ENCODE results near the gene JARID2. TPM values are rescaled to one million over a fixed set of nuclear protein-coding genes. Genes with fewer than 3 reads are reported as not detected.

JARID2 gene
- total and polyA plus RNA-seq, 12 donors, result 2.3 to 11.6 (median 8.7) TPM

GRCh38 chr6:15338476-15338875 lies 92.6 kb downstream of the JARID2 start:
- DNase-seq, result no peak
- WGBS, 2 donors, result 90 to 95% methylated on average over 1 of the region's 1 CpG
- TF ChIP-seq CTCF (IDR thresholded peaks at IDR 0.05), result no peak
- Histone ChIP-seq H3K36me3 (no peaks in the 10 kb centered on the region), H3K4me1 (peaks cover 0 to 73% (median 19%) of the 10 kb centered on the region in 9 donors), H3K4me3 (no peak overlapping the region), H3K27ac (no peak overlapping the region), H3K27me3 (no peaks in the 10 kb centered on the region), H3K9me3 (no peaks in the 10 kb centered on the region)
- ATAC-seq, result no peak
- intact Hi-C loops (cut with DNase I), result no loop called here

- 96 to 99% methylated on average over 4 of the region's 4 CpGs for WGBS, 2 donors
- Histone ChIP-seq H3K27me3 (no peaks in the 10 kb centered on the region), H3K27ac (no peak overlapping the region), H3K4me1 (peaks cover 0 to 75% (median 25%) of the 10 kb centered on the region in 9 donors), H3K4me3 (no peak overlapping the region), H3K36me3 (no peaks in the 10 kb centered on the region), H3K9me3 (no peaks in the 10 kb centered on the region)
- intact Hi-C loops (cut with DNase I), result no loop called here
- DNase-seq, result no peak
- no peak for TF ChIP-seq CTCF (IDR thresholded peaks at IDR 0.05)
- ATAC-seq, result no peak
Measured at GRCh38 chr6:15339081-15339480, 93.2 kb downstream of the JARID2 start.

- WGBS, 2 donors, result 95 to 96% methylated on average over 3 of the region's 3 CpGs
Measured at GRCh38 chr6:15340105-15340601, 94.3 kb downstream of the JARID2 start.

GRCh38 chr6:15340775-15341174 lies 94.9 kb downstream of the JARID2 start:
- Histone ChIP-seq H3K4me1 (peaks cover 0 to 85% (median 37%) of the 10 kb centered on the region in 9 donors), H3K36me3 (no peaks in the 10 kb centered on the region), H3K4me3 (no peak overlapping the region), H3K27ac (no peak overlapping the region), H3K9me3 (no peaks in the 10 kb centered on the region), H3K27me3 (no peaks in the 10 kb centered on the region)
- intact Hi-C loops (cut with DNase I), result no loop called here
- DNase-seq, result no peak
- 57 to 76% methylated on average over 4 of the region's 4 CpGs for WGBS, 2 donors
- ATAC-seq, result no peak
- no peak for TF ChIP-seq CTCF (IDR thresholded peaks at IDR 0.05)

More at GRCh38 chr6:15340105-15340601, 94.3 kb downstream of the JARID2 start:
- no peaks in the 10 kb centered on the region for H3K27me3 ChIP-seq
- DNase-seq, result no peak
- no peaks in the 10 kb centered on the region for H3K36me3 ChIP-seq
- TF ChIP-seq CTCF (IDR thresholded peaks at IDR 0.05), result no peak
- ATAC-seq, result no peak
- peaks cover 0 to 85% (median 36%) of the 10 kb centered on the region in 9 donors for H3K4me1 ChIP-seq
- H3K9me3 ChIP-seq, result no peaks in the 10 kb centered on the region
- no peak overlapping the region for H3K4me3 ChIP-seq
- no peak overlapping the region for H3K27ac ChIP-seq
- intact Hi-C loops (cut with DNase I), result no loop called here

Measured in heart right ventricle (tissue), 16 donors.